GM23248 (cell line): ENCODE measurements around the gene HSD17B2.

Experiments
- EZH2 ChIP-seq: fragments of 200-600 bp; sonication (generic); IDR thresholded peaks from 2 replicates; pipeline ENCODE4 v1.6.1; 2018; ENCODE audit warnings: antibody characterized with exemption, mild to moderate bottlenecking; ENCODE audit not compliant: insufficient read depth, poor library complexity, severe bottlenecking
- EZH2phosphoT487 ChIP-seq: fragments of 200-600 bp; sonication (generic); IDR thresholded peaks from 2 replicates; pipeline ENCODE4 v1.6.1; 2018; ENCODE audit warnings: antibody characterized with exemption, moderate library complexity, mild to moderate bottlenecking, low read depth; ENCODE audit not compliant: insufficient read depth

DNA sequence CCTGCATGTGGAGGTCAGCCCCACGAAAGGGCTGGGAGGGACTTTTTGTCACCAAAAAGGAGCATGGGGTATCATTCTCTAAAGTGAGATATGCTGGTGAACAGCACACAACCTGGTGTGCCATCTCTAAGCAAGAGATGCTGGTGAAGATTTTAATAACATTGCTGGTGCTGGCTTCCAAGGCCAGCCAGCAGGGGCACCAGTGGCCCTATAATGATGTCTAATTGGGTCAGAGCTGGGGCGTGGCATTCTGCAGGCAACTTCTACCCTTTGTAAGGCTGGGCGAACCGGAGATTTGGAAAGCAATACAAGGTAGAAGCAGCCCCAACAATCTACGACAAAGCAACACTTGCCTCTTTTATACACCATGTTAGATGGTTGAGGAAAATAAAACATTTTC is 40.6 kb upstream of the HSD17B2 start:
- TF ChIP-seq EZH2phosphoT487 (no peak), EZH2 (no peak)
